HG03469 (cell line): ENCODE results near the gene INAFM1.
"Not testable (repeated sequence)": the region's sequence is repeated elsewhere in the genome, so short reads cannot be mapped to it uniquely, and the experiment has no call there.

Experiments used
- ATAC-seq: cut with Tn5 transposase; IDR thresholded peaks from one replicate; pipeline ENCODE4 v1.9.1; 2021; ENCODE audit warnings: mild to moderate bottlenecking, moderate library complexity, moderate number of reproducible peaks; ENCODE audit not compliant: unreplicated experiment

INAFM1 gene

GRCh38 chr19:47240996-47241918, 33.4 kb upstream of the INAFM1 start:
- ATAC-seq = no peak

DNA sequence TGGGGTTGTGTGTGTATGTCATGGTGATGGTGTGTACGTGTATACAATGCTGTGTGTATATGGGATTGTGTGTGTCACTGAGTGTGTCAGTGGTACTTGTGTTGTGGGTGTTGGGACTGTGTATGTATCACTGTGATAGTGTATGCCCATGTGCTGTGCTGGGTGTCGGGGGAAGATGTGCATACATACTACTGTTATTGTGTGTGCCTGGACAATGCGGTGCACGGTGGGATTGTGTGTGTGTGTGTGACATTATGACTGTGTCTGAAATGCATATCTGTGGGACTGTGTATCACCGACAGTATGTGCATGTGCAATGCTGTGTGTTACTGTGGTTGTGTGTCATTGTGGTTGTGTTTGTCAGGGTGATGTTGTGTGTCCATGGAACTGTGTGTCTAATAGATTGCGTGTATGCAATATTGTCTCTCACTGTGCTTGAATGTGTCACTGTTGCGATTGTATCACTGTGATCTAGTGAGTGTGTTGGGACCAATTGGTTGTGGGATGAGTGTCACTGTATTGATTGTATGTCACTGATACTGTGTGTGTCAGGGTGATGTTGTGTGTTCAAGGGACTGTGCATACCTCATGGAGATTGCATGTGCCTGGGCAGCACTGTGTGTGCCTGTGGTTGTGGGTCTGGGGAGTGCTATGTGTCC, 32.6 kb upstream of the INAFM1 start:
- no peak for ATAC-seq

DNA sequence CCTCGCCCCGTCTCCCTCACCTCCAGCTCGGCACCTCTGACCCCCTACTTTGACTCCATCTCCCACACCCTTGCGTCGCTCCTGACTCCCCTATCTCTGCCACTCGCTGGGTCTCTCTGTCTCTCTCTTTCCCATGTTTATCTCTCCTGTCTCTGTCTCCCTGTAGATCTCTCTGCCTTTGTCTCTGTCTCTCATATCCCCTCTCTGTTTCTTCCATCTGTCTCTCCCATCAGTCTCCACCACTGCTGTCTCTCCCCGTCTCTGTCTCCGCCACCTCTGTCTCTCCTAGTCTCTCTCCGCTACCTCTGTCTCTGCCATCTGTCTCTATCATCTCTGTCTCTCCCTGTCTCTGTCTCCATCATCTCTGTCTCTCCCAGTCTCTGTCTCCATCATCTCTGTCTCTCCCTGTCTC, 31.3 kb upstream of the INAFM1 start:
- ATAC-seq = no peak

GRCh38 chr19:47243776-47244547, 30.7 kb upstream of the INAFM1 start:
- ATAC-seq = peak; percentile 54

- ATAC-seq = no peak
These were observed 27.2 kb upstream of the INAFM1 start for GRCh38 chr19:47247308-47247990.

DNA sequence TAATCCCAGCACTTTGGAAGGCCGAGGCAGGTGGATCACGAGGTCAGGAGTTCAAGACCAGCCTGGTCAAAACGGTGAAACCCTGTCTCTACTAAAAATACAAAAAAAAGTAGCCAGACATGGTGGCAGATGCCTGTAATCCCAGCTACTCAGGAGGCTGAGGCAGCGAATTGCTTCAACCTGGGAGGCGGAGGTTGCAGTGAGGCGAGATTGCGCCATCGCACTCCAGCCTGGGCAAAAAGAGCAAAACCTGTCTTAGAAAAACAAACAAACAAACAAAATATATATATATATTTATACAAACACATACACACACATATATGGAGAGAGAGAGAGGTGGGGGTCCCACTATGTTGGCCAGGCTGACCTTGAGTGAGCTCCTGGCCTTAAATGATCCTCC, 21.7 kb upstream of the INAFM1 start:
- ATAC-seq = not testable (repeated sequence)

GRCh38 chr19:47253467-47253881, 21.2 kb upstream of the INAFM1 start:
- no peak for ATAC-seq

- no peak for ATAC-seq
These were observed 20.7 kb upstream of the INAFM1 start for GRCh38 chr19:47253970-47254369.

DNA sequence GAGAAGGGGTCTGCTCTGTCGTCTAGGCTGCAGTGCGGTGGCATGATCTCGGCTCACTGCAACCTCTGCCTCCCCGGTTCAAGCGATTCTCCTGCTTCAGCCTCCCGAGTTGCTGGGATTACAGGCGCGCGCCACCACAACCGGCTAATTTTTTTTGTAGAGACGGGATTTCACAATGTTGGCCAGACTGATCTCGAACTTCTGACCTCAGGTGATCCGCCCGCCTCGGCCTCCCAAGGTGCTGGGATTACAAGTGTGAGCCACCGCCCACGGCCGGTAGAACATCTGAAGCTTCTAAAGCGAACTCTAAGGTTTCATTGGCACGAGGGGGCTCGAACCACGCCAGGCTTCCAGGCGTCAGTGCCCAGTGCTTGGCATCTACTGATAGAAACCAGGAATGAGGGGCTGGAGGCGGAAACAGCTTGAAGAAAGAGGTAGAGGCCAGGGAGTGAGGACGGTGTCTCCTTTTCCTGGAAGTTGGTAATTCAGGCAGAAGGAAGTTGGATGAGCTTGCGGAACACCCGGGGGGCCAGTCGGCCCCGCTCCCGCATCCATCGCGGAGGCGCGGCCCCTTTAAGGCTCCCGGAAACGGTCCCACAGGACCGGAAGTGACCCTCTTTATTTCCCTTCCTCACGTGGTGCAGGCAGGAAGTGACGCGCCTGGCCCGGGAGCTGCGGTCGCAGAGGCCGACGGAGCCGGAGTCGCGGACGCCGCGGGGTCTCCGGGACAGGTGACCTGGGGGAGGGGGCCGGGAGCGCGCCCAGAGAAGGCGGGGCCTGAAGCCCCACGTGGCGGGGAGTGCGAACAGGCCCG, 18.6 kb upstream of the INAFM1 start, which contains the start of gene CCDC9:
Gene CCDC9 (plus strand): TSS at position 647 of the 814 bp plus-strand sequence. CDS start 1,876 bp downstream, outside the sequence.
- peak; percentile 35 for ATAC-seq

GRCh38 chr19:47256693-47257410, 17.8 kb upstream of the INAFM1 start:
- peak; percentile 45 for ATAC-seq

- no peak for ATAC-seq
These were observed 17.1 kb upstream of the INAFM1 start for GRCh38 chr19:47257411-47258169.

- ATAC-seq = no peak
These were observed 16.3 kb upstream of the INAFM1 start for GRCh38 chr19:47258434-47258833.

- ATAC-seq = no peak
These were observed 15.7 kb upstream of the INAFM1 start for GRCh38 chr19:47258895-47259555.

- no peak for ATAC-seq
These were observed 14.2 kb upstream of the INAFM1 start for GRCh38 chr19:47260476-47260875.

DNA sequence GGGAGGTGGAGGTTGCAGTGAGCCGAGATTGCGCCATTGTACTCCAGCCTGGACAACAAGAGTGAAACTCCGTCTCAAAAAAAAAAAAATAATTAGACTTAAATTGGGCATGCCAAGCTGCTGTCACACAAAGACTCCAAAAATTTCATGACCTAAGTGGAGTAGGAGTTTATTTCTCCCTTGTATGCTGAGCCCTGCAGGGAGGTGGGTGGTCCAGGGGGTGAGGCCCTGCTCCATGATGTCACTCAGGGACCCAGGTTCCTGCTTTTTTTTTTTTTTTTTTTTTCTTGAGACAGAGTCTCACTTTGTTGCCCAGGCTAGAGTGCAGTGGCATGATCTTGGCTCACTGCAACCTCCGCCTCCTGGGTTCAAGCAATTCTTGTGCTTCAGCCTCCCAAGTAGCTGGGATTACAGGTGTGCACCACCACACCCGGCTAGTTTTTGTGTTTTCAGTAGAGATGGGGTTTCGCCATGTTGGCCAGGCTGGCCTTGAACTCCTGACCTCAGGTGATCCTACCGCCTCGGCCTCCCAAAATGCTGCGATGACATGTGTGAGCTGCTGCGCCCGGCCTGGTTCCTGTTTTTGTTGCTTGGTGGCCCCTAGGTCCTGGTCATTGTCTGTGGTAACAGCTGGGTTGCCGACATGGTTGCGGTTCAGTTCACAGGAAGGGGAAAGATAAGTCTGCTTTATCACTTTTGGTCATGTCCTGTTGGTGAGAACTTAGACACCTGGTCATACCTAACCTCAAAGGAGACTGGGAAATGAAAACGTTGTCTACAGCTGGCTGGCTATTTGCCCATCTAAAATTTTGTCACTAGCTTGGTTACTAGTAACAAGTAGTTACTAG, 12.5 kb upstream of the INAFM1 start:
- ATAC-seq = not testable (repeated sequence)

- no peak for ATAC-seq
These were observed 10.1 kb upstream of the INAFM1 start for GRCh38 chr19:47264629-47265028.

DNA sequence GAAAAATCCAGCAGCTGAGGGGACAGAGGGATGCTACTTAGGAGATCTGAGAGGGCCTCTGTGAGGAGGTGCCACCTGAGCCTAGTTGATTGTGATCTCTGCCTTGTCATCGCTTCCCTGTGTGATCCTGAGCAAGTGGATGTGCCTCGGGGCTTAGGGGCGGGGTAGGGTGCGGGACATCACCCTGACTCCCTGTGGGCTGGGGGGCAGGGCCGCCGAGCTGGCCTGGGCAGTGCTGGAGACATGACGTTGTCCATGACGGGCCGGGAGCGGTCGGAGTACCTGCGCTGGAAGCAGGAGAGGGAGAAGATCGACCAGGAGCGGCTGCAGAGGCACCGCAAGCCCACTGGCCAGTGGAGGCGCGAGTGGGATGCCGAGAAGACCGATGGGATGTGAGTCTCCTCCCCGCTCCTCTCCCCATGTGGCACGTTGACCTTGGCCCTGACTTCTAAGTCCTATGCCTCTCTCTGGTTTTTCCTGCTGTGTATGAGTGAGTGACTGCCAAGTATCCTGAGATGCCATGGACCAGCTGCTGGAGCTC, 8.2 kb upstream of the INAFM1 start:
- ATAC-seq = no peak
